ENCODE measurements around the gene KLHL1.

DNA sequence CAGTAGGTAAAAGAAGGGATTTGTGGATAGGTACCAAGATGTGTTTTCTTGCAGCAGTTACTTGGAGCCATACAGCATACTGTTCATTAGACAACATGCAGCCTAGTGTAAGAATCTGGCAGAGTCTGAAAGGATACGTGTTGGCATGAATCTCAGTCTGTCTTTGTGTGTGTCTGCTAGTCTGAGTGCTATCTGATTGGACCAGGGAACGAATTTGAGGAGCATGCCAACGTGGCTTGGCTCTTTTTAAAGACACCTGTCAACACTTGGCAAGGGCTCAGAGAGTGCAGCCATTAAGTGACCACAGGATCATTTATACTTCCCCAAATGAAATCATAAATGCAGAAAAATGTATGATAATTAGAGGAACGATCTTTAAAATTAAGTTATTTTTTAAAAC lies 28.2 kb downstream of the KLHL1 start:
- TF ChIP-seq CTCF (IDR thresholded peaks at IDR 0.05): no peak
- TF ChIP-seq POLR2A (IDR thresholded peaks at IDR 0.05): no peak

Data from Peyer's patch (tissue), 4 donors.